KG1 (cell line): Measurements from ENCODE around the gene ACSL1.

ENCODE experiments used
- DNase-seq: peaks from one replicate; lab custom pipeline; 2025; lab: John Stamatoyannopoulos, UW

ACSL1 gene

DNA sequence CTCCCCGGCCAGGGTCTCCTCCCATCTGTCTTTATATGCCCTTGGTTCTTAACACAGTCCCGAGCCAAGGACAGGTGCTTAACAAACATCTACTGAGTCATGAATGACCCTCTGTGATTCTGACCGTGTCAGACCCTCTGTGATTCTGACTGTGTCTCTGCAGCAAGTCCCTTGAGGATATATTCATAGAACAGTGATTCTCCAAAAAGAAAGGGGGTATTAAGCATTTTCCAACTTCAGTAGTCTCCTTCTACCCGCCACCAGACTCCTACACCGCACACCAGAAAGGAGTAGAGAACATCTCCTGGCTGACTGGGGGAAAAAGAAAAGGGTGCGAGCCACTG lies 13.6 kb downstream of the ACSL1 start:
- no peak for DNase-seq

DNA sequence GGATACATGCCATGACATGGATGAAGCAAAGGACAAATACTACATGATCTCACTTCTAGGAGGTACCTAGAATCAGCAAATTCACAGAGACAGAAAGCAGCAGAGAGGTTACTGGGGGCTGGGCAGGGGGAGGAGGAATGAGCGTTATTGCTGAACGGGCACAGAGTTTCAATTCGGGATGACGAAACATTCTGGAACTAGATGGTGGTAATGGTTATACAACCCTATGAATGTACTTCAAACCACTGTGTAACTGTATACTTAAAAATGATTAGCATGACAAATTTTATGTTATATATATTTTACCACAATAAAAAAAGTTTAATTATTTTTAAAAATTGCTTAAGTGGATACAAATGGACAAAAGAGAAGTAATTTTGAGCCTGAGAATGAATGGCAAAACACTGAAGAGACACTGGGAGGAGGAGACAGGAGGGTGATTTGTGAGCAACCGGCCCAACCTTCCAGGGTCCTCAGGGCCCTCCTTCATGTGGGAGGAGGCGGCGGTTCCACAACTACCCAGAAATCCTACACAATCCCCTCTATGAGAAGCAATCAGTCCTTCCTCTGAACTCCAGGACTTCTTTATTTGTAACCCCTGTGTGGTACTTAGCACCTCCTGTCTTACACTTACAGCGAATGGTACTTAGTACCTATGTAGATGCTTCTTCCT lies 14.1 kb downstream of the ACSL1 start:
- DNase-seq: no peak

DNA sequence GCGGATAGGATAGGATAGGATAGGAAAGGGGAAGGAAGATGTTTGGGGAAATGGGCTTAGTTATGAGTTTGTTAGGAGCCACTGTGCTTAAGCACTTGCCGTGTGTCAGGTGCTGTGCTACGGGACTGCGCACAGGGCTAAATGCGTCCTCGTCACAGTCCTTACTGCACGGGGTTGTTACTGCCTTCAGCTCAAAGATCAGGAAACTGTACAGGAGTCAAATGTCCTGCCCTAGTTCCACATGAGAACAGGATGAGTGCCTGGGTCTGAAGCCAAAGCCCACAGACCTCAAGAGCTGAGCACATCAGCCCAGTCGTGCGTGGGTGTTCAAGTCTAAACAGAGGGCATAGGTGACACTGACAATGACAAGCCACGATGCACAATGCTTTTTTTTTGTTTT lies 15.0 kb downstream of the ACSL1 start:
- DNase-seq: no peak

DNA sequence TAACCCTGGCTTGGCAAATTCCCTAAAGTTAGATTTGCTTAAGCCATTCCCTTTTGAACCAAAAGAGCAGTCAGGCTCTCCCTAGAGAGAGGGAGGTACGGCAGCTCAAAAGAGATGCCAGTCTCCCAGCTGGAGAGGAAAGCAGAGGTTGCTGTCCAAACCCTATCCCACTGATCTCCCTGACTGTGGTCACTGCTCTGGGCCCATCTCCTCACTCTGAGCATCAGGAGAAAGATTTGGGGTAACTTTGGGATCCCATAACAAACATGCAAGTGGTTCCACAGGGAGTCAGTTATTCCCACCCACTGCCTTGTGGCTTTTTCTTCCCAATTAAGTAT lies 17.1 kb downstream of the ACSL1 start:
- no peak for DNase-seq

DNA sequence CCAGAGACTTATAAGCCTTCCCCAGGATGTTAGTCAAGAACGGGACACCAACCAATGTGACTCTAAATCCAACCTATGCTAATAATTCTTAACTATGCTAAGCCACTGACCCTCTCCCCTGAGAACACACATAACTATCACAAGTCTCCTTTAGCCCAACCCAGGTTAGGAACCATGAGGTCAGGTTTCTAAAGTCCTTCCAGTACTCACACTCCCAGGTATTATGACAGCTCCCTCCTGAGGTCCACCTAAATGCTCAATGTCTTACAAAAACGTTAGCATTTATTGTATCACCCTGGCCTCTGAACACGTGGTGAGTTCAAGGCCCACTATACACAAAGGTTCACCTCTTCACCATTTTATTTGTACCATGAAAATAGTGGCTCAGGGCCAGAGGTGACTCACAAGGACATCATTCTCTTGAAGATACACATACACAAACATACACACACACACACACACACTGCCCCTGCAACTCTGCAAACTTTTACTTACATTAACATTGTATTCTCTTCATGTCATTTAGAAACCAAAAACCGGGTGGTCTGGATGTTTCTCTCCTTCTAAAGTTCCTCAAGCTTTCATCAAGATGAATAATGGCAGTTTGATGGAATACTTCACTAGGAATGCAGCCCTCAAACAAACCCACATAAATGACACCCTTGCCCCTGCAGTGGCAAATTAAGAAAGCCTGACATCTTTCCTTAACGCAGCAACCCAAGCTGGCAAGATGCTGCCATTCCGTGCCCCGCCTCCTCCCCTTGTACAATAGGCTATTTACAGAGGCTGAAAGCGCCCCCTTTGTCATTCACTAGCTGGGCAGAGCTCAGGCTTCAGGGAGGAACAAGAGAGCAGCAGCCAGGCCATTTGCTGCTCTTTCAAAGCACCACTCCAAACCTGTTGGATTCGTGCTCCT lies 17.7 kb downstream of the ACSL1 start:
- DNase-seq: no peak

DNA sequence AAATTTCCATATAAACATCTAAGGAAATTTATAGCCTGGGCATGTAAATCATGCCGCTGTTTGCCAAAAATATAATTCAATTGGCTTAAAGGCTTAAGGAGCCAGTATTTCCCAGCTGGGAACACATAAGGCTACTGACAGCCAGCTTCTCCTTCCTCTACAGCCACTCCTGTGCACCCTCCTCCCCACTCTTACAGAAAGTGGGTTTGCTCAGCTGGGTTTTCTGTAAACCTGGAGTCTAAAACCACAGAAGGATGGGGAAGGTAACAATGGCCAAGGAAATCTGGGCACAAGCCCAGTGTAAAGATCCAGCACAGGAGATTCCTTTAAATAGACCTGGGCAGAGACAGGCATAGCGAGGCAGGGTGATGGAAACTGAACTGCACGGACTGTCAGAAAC lies 18.5 kb downstream of the ACSL1 start:
- DNase-seq: no peak

DNA sequence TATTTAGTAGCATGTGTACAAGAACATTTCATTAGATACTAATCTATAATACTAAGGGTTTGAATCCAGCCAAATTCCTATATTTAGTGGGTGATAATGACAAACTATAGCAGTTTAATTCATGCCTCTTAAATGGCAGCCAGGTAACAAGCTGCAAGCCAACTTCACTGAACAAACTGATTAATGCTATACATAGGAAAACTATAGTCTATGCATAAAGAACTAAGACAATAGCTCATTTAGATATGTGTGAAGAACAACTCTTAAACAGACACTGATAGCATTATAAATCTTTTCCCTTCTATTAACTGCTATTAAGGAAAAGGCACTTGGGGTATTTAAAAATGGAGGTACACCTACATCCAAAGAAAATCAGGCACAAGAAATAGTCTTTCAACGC lies 19.1 kb downstream of the ACSL1 start:
- no peak for DNase-seq

DNA sequence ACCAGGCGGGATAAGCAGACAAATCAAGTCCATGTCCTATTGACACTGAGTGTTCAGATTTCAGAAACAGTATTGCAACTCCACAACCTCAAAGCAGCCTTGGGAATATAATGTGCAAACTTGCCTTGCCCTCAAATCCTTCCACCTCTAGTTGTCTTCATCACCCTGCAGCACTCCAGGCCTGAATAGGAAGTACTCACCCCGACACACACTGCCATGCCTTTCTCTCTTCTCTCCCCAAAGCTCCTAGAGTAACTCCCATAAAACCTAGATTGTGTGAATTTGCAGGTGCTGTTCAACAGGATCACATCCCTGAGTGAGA lies 19.6 kb downstream of the ACSL1 start:
- DNase-seq: no peak

DNA sequence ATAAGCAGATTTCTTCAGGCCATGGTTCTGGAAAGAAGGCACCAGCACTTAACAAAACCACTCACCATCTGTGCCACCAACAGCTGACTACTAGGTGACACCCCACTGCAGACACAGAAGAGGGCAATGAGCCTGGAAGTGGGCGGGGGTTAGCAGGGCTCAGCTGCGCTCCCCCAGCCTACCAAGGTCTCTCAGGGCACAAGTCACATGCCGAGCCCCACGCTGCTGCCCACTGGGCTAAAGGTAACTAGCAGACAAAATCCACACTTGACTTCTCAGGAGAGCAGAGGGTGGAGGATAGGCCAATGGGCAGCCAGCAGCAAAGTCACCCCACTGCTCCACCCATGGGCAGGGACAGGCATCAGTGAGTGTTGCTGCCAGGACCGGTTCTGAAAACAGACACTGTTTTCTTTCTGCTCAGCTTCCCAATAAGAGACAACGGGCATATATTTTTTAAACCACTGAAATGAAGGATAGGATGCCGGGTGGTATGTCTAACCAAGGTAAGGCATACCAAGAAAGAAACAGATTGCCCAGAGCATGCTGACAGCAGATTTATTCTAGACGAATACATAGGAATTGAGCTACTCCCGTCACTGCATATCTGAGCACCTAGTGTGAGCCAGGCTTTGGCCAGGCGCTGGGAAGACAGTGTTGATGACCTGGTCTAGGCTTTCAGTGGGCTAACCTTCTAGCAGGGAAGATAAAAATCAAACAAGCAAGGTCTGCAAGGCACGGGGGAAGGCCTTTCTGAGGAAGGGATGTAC lies 20.1 kb downstream of the ACSL1 start:
- no peak for DNase-seq

DNA sequence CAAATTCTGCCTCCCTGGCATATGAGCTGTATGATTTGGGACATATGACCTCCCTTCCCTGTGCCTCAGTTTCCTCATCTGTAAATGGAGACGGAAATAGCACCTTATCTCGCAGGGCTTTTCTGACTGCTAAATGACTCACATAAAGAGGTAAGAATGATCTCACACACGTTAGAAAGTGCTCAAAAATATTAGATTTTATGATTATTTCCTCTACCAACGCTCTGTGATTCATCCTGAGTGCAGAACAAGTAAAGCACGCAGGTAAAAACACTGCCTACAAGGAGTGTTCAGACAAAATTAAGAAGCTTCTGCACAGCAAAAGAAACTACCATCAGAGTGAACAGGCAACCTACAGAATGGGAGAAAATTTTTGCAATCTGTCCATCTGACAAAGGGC lies 21.1 kb downstream of the ACSL1 start:
- no peak for DNase-seq

DNA sequence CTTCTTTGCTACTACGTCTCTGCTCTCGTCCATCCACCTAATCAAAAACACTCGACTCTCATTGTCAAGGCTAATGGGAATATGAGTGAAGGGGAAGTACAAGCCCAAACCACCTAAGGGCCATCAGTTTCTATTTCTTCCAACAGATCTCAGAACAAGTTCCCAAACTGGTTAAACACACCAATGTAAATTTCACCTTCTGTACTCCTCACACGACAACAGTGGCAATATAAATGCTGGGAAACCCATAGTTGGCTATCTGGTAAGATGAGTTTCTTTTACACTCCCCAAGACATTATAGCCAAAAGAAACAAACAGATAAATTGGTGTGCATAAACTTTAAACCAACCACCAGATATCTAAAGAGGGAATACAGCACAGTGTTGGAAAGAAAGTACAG lies 21.9 kb downstream of the ACSL1 start:
- DNase-seq: no peak

DNA sequence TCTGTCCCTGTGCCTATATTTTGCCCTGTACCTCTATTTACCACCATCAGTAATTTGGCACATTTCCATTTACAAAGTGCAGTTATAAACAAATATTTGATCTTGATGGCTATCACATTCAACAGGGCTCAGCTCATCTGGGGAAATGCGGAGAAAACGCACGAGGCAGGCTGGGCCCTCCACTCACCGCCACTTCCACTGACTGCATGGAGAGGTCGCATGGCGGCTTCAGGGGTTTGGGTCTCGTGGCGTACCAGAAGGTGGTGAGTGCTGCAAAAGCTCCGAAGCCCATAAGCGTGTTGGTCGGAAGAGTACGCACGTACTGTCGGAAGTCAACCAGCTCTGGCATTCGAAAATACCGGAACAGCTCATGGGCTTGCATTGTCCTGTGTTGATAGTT lies 22.6 kb downstream of the ACSL1 start:
- no peak for DNase-seq

DNA sequence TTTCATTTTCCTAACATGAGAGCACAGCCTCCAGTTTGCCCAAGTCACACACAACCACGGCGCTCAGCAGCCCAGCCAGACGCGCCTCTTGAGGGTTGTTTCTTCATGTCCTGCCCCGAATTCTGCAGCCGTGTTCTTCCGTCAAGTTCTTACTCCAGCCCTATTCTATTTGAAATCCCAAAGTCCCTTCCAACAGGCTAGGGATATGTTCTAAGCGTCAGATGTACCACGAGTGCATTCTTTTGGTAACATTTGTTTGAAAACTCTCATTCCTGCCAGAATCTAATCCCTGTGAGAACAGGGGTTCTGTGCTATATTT lies 23.1 kb downstream of the ACSL1 start:
- no peak for DNase-seq

DNA sequence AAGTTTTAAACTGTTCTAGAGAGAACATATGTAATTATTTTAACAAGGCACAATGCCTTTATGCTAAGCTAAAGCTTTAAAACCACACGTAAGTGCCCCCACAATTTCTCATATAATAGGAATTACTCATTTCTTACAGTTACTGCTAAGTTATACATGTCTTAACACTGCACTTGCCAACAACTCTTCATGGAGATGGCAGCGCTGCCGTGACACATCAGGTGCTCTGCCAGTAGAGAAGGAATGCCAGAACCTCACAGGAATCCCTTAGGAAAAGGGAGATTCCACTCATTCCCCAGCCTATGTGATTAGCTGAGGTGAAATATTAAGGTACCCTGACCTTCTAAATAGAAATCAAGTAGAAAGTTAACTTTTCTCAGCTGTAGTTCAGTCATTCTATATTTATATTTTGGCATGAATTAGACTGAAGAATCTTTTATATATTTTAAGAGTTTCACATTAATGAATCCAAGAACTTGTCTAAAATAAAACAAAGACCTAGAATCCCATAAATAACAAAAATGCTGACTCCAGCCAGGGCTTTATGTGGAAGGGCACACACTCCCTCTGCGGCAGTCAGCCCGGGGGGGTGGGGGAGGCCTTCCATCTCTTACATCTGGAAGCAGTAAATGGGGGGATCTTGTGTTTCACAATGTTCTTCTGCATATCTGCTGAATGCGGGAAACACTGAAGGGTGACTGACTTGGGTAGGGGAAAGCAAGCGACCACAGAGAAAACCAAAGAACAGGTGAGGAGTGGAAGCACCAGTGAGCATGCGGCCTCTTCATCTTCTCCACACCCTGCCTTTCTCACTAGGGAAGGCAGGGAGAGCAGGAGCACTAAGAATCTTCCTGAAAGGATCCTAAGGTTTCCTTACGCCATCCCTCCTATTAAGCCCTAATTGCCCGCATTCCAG lies 23.7 kb downstream of the ACSL1 start:
- no peak for DNase-seq

DNA sequence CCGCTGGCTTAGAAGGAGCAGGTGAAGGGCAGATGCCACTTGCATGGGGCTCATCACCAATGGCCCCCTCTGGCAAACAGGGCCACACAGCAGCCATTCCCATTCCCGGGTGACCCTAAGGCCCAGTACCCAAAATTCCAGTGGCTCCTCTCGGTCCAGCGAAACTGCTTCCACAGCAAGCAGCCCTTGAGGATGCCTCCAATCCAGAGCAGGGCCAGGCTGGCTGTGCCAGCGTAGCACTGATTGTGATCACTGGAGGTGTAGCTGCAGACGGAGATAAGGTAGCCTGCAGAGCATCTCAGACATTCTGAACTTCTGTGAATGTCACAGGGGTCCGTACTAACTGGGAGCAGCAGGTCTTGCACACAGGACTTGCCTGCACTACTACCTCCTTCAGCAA lies 27.3 kb downstream of the ACSL1 start:
- no peak for DNase-seq

DNA sequence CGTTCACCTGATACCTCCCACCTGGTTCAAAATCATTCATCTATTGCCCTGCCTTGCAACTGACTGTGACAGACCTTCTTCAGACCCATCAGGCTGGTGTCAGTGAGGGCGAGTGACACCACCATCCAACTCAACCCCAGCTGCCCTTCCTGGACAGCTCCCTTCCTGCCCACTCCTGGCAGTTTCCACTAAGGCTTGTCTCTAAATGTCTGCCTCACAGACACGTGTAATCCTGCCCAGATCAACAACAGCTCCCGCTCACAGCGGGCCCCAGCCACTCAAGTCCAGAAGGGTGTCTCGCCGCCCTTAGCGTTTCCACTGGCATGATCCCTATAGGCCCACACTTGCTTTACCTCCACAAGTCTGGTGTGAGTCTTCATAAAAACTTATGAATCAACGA lies 28.9 kb downstream of the ACSL1 start:
- no peak for DNase-seq

DNA sequence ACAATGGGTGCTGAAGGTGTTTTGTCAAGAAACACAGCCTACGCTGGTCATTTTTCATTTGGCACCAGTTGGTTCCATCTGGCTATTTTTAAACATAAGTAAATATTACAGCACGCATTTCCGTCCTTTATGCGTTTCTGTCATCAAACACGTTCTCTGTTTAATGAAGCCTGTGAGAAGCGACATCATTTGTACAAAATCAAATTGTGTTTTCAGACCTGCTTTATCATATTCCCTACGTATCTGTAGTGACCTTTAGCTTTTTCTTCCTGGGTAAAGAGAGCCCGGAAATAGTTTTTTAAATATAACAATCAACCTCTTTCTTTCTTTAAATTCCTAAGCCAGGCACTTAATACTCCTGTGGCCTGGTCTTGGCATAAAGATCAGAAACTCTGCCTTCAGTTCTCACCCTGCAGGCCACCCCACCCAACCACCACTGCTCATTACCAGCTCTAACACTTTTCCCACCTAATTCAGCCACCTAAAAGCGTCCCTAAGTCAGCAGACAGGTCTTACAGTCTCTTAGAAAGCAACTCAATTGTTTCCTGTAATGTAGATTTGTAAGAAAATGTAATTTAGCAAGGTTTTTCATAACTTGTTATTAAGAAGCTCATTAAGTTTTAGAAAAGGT lies 30.4 kb downstream of the ACSL1 start:
- no peak for DNase-seq

DNA sequence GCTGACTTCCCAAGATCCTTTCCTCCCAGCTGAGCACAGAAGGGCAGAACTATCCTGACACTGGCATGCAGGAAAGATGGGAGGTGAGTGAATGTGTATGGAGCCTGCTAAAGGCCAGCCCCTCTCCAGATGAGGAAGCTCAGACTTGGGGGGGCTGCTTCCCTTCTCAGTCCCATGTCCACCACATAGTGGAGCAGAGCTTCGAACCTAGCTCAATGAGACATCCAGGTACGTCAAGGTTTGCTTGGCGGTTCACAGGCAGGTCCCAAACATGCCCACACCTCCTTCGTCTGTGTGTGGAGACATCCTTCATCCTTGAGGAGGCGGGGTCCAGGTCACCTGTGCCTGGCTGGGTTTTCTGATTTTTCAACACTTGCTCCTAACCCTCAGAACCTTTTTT lies 31.3 kb downstream of the ACSL1 start:
- DNase-seq: no peak

DNA sequence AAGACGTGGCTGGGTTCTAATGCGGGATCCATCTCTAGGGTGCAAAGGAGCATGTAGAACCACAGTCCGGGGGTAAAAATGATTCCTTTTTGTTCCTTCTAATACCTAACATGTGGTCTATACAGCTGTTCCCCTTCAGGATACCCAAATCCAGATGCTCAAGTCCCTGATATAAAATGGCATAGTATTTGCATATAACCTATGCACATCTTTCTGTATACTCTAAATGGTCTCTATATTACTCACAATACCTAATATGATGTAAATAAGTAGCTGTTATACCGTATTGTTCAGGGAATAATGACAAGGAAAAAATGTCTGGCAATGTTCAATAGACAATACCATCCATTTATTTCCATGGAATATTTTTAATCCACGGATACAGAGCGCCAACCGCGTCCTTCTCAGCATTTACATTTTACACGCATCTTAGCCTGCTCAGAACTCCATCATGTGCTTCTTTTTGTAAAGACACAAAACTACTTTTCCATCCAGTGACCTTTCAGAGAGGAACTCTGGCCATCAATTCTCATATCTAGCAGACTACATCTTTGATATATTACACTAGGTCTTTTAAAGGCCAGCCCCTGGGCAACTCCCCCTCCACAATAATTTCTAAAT lies 31.9 kb downstream of the ACSL1 start:
- DNase-seq: no peak

DNA sequence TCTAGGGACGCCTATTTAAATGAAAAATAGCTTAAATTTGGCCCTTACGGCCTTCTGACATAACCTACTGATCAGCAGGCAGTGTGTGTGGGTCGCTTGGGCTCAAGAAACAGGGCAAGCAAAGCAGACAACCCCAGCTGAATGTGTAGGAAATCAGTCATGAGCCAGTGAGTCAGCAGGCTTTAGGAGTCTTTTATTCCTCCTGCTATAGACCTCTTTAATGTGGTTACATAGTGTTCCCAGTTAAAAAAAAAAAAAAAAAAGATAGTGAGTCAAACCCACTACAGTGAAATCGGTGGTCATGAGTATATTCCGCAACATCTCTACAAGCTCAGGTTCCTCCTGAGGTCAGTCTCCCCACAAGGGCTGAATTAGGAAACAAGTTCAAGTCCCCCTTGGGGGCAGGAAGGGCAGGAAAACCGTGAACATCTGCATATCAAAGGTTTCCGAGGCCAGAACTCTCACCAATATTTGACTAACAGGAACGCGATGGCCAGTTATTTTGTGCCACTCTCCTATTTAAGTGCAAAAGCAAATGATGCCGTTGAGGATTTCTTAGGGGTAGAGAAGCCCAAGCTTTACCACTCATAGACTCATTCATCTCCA lies 32.7 kb downstream of the ACSL1 start:
- DNase-seq: peak; percentile 43

DNA sequence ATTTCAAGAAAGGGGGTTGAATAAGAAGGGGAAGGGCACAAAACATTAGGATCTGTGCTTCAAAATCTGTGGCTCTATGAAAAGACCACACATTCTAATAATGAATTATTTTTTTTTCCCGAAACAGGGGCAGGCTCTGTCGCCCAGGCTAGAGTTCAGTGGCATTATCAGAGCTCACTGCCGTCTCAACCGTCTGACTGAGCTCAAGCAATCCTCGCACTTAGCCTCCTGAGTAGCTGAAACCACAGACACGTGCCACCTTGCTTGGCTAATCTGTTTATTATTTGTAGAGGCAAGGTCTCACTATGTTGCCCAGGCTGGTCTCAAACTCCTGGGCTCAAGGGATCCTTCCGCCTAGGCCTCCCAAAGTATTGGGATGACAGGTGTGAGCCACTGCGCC lies 33.4 kb downstream of the ACSL1 start:
- DNase-seq: no peak
